ENCODE data around the gene KCNK6.

DNA sequence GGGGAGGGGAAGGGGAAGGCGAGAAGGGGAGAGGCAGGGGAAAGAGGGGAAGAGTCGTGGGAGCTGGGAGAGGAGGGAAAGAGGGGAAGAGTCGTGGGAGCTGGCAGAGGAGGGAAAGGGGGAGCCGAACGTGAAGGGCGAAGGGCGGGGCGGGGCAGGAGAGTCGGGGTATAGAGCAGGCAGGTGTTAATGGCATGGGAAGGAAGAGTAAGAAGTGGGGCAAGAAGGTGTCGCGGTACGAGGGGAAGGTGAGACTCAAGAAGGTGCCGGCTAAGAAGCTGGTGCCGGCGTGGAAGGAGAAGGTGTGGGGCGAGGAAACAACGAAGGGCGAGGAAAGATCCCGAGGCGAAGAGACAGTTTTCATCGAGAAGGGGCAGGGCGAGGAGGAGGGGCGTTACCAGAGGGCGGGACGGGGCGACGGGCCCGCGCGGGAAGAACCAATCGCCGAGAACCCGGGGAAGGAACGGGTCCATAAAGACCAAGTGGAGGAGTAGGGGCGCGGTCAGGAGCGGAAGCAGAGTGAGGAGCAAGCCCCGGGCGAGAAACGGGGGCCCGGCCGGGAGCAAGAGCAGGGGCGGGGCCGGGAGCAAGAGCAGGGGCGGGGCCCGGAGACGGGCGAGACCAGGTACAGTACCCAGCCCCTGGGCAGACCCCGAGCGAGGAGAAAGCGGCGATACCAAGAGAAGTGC, 16.4 kb downstream of the KCNK6 start:
- TF ChIP-seq, protein P1, sequence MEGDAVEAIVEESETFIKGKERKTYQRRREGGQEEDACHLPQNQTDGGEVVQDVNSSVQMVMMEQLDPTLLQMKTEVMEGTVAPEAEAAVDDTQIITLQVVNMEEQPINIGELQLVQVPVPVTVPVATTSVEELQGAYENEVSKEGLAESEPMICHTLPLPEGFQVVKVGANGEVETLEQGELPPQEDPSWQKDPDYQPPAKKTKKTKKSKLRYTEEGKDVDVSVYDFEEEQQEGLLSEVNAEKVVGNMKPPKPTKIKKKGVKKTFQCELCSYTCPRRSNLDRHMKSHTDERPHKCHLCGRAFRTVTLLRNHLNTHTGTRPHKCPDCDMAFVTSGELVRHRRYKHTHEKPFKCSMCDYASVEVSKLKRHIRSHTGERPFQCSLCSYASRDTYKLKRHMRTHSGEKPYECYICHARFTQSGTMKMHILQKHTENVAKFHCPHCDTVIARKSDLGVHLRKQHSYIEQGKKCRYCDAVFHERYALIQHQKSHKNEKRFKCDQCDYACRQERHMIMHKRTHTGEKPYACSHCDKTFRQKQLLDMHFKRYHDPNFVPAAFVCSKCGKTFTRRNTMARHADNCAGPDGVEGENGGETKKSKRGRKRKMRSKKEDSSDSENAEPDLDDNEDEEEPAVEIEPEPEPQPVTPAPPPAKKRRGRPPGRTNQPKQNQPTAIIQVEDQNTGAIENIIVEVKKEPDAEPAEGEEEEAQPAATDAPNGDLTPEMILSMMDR (IDR thresholded peaks at IDR 0.05): no peak
- peak; percentile 65 to 78 for TF ChIP-seq POLR2AphosphoS5 (IDR thresholded peaks at IDR 0.05; ENCODE audit: insufficient read depth in 1 of 2, low read depth in 1 of 2)
